ENCODE data around the gene SNRPD2. TPM values are rescaled to one million over a fixed set of nuclear protein-coding genes. Genes with fewer than 3 reads are reported as not detected.

The SNRPD2 gene
- total and polyA plus RNA-seq, 2 of the 8 experiments (the other 6 are each of a cell fraction or from before 2014, with no cell fraction given) = 645 to 759 TPM

GRCh38 chr19:45730368-45731288, 38.9 kb upstream of the SNRPD2 start, which contains the start of gene FBXO46:
Gene FBXO46, minus strand, starts transcription at chr19:45730896. Its CDS starts 17,401 bp downstream, at chr19:45713495.
- Histone ChIP-seq H3K4me2 (ENCODE audit: insufficient read depth in 1 of 2, low read depth in 2 of 2, low read length in 2 of 2) (peak within 1 kb of the TSS; percentile 78 to 95), H3K56ac (replicated peaks; ENCODE audit: insufficient read length, low read depth, low read length) (no peak within 1 kb of the TSS), H3K14ac (ENCODE audit: insufficient read length) (no peak within 1 kb of the TSS), H3K79me2 (ENCODE audit: control insufficient read depth in 1 of 2, insufficient read depth in 2 of 2, low read length in 2 of 2) (peaks cover 3 to 43% of the 10 kb centered on the region in 2 experiments; a peak in 2 of 4 replicates), H2BK120ac (replicated peaks; ENCODE audit: low read depth, low read length) (no peak within 1 kb of the TSS), H4K91ac (replicated peaks; ENCODE audit: insufficient read length, low read length) (peak within 1 kb of the TSS; percentile 72), H3K4me1 (replicated peaks in 1 of 4; ENCODE audit: control insufficient read depth in 3 of 4, insufficient read depth in 4 of 4, low read length in 3 of 4) (peaks cover 0 to 4% (median 3%) of the 10 kb centered on the region in 4 experiments; a peak in 5 of 7 replicates), H2BK15ac (ENCODE audit: low read length) (no peak within 1 kb of the TSS), H4K20me1 (replicated peaks in 1 of 2; ENCODE audit: control insufficient read depth in 1 of 2, insufficient read depth in 2 of 2, low read length in 2 of 2) (peaks cover 0 to 1% of the 10 kb centered on the region in 2 experiments), H3K79me1 (ENCODE audit: low read depth, low read length) (peaks cover 6% of the 10 kb centered on the region), H4K8ac (ENCODE audit: extremely low read depth, insufficient read depth, low read length) (peak within 1 kb of the TSS; percentile 88), H3K23ac (ENCODE audit: insufficient read length) (no peak within 1 kb of the TSS), H3K27ac (ENCODE audit: low read depth, low read length) (peak within 1 kb of the TSS; percentile 44; the same call in 1 of the 2 replicates), H2AK5ac (ENCODE audit: low read depth, low read length) (no peak within 1 kb of the TSS), H2BK12ac (ENCODE audit: low read depth, low read length) (no peak within 1 kb of the TSS), H2BK20ac (ENCODE audit: low read length) (no peak within 1 kb of the TSS), H2AFZ (ENCODE audit: low read length) (no peak within 1 kb of the TSS), H4K5ac (ENCODE audit: insufficient read length, low read depth, low read length) (peak within 1 kb of the TSS; percentile 1), H3K4ac (replicated peaks; ENCODE audit: insufficient read length, low read depth, low read length) (no peak within 1 kb of the TSS), H3K9me3 (ENCODE audit: insufficient read depth in 2 of 2, low read depth in 1 of 2, low read length in 1 of 2) (no peaks in the 10 kb centered on the region), H3K36me3 (ENCODE audit: control insufficient read depth in 2 of 4, insufficient read depth in 4 of 4, low read length in 3 of 4) (no peaks in the 10 kb centered on the region), H3K18ac (ENCODE audit: extremely low read depth, low read length) (peak within 1 kb of the TSS; percentile 62; the same call in 1 of the 2 replicates), H3K9ac (replicated peaks in 1 of 4; ENCODE audit: extremely low read depth in 1 of 4, low read depth in 3 of 4, low read length in 3 of 4) (peak within 1 kb of the TSS; percentile 63 to 91 (median 74)), H3K23me2 (ENCODE audit: low read depth, low read length) (peaks cover 4% of the 10 kb centered on the region; the same call in 1 of the 2 replicates), H3K4me3 (ENCODE audit: extremely low read depth in 1 of 4, insufficient read depth in 2 of 4, low read depth in 3 of 4, low read length in 4 of 4) (peak within 1 kb of the TSS; percentile 85 to 99 (median 90)), H3K27me3 (replicated peaks in 1 of 4; ENCODE audit: control insufficient read depth in 3 of 4, extremely low read depth in 1 of 4, insufficient read depth in 3 of 4, low read length in 3 of 4) (no peaks in the 10 kb centered on the region; a peak in 1 of 7 replicates), H2BK5ac (ENCODE audit: low read depth, low read length) (no peak within 1 kb of the TSS)
- peak; percentile 91 to 93 for DNase-seq (ENCODE audit: low read depth in 1 of 2, low spot score in 2 of 2)
- POLR2A ChIA-PET (ENCODE audit: partially characterized antibody) = interaction anchor here (0.7 to 9.1 kb wide), 11 partner anchors 10 to 140 kb away, joined by 3 to 113 read pairs (median 4); partner anchors contain the start of genes QPCTL, SIX5 and SNRPD2
- CTCF ChIA-PET (ENCODE audit: partially characterized antibody) = interaction anchor here (0.6 to 2.5 kb wide), 15 partner anchors 10 to 352 kb away, joined by 3 to 9 read pairs (median 3); partner anchors contain the start of genes DMPK, QPCTL and SNRPD2
- 3% methylated on average over 27 of the region's 48 CpGs; no CpG with 5 or more reads in 1 of the 2 experiments for WGBS, 2 experiments (ENCODE audit: extremely low coverage in 1 of 2, insufficient coverage in 1 of 2, insufficient read length in 1 of 2, insufficient replicate concordance in 2 of 2, low coverage in 1 of 2, low lambda C conversion rate in 2 of 2, missing lambda C conversion rate in 1 of 2)
- FAIRE-seq = peak; percentile 78
- TF ChIP-seq PHF8 (conservative IDR thresholded peaks at IDR 0.05; ENCODE audit: low read depth, low read length) (peak; percentile 76; the same call in 1 of the 2 replicates), CREB1 (IDR thresholded peaks at IDR 0.05) (peak; percentile 60), POLR2A (IDR thresholded peaks at IDR 0.05; ENCODE audit: control extremely low read depth in 1 of 2, low read depth in 2 of 2, low read length in 2 of 2) (peak; percentile 63 to 72), CTCF (IDR thresholded peaks at IDR 0.05; ENCODE audit: control extremely low read depth in 1 of 3, insufficient read depth in 1 of 3, low read depth in 1 of 3, low read length in 3 of 3) (peak in 1 of 3 experiments; percentile 21; a peak in 1 of 4 replicates), NRF1 (IDR thresholded peaks at IDR 0.05; ENCODE audit: low read depth, low read length) (peak; percentile 80), POU5F1 (IDR thresholded peaks at IDR 0.05; ENCODE audit: low read depth, low read length) (no peak), RAD21 (IDR thresholded peaks at IDR 0.05 in 1 of 2, conservative IDR thresholded peaks at IDR 0.05 in 1 of 2; ENCODE audit: low read depth in 2 of 2, low read length in 2 of 2) (peak; percentile 4 to 11; a peak in 2 of 4 replicates), FOSL1 (IDR thresholded peaks at IDR 0.05; ENCODE audit: insufficient read depth, low read depth, low read length) (no peak)

Data from H1 (cell line).